GM12873 (cell line): Measurements from ENCODE around the gene PPIA.

Experiments
- CTCF ChIP-seq: IDR thresholded peaks from 2 replicates; pipeline ENCODE4 v1.5.1; 2012; ENCODE audit warnings: low read depth, mild to moderate bottlenecking, moderate library complexity, low read length, control low read depth; ENCODE audit not compliant: insufficient read depth; ENCODE audit errors: missing control alignments

Gene PPIA

DNA sequence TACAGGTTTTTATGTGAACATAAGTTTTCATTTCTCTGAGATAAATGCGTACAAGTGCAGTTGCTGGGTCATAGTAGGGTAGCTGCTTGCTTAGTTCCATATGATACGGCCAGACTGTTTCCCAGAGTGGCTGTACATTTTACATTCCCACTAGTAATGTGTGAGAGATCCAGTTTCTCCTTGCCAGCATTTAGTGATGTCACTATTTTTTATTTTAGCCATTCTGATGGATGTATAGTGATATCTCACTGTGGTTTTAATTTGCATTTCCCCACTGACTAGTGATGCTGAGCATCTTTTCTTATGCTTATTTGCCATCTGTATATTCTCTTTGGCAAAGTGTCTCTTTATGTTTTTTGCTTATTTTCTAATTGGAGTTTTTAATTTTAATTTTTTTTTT is 43.7 kb upstream of the PPIA start:
- no peak for TF ChIP-seq CTCF

GRCh38 chr7:44754802-44755697 is 41.4 kb upstream of the PPIA start:
- no peak for TF ChIP-seq CTCF

DNA sequence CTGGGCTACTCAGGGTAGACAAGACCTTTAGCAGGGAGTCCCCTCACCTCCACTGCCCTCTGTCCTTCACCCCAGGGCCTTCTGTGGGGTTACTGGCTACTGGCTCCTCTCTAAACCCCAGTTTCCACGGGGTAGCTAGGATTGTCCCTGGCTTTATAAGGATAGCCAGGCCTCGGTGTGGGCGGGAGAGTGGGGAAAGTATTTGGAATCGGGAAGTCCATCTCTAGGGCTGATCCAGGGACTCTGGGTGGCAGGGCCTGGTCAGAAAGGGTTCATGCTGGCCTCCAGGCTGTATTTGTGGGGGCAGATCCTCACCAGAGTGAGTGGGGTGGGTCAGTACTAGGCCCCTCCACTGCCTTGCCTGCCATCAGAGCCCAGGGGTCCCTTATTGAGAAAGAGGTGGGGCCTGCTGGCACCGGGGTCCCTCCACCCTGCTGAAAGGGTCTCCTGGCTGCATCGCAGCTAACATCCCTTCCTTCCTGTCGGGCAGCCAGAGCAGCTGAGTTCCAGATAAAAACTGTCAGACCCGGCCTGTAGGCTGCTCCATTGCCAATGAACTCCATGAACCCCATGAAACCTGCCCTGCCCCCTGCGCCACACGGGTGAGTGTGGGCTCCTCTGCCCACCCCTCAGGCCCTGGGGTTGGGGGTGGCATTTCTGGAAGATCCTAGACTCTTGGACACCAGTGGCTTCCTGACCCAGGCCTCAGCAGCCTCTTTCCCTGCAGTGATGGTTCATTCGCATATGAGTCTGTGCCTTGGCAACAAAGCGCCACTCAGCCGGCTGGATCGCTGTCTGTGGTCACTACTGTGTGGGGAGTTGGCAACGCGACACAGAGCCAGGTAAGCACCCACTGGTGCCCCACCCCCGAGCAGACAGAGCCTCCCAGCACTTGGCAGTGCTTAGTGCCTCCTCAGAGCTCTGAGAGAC is 40.5 kb upstream of the PPIA start:
- TF ChIP-seq CTCF: no peak

DNA sequence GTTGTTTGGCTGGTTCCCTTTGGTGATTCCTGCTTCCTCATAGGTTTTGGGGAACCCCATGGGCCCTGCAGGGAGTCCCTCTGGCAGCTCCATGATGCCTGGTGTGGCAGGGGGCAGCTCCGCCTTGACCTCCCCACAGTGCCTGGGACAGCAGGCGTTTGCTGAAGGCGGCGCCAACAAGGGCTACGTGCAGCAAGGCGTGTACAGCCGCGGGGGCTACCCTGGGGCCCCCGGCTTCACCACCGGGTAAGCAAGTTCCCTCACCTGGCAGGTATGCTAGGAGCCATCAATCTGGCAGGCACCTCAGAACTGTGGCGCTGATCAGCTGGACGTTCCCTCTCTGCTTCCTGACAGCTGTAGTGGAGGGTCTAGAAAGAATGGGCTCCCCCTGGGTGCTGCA is 39.6 kb upstream of the PPIA start:
- no peak for TF ChIP-seq CTCF

- TF ChIP-seq CTCF: no peak
Observed at GRCh38 chr7:44757311-44757710, 39.2 kb upstream of the PPIA start.

DNA sequence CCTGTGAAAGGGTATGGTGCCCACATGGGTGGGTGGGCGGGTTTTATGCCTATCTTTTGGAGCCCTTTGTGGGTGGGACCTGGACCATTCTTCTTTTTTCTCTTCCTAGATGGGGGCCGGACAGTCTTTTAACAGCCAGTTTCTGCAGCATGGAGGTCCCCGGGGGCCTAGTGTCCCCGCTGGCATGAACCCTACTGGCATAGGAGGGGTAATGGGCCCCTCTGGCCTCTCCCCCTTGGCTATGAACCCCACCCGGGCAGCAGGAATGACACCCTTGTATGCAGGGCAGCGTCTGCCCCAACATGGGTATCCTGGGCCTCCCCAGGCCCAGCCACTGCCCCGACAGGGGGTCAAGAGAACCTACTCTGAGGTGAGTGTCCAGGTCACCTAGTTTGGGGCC is 38.7 kb upstream of the PPIA start:
- TF ChIP-seq CTCF: no peak

- no peak for TF ChIP-seq CTCF
Observed at GRCh38 chr7:44759246-44759645, 37.2 kb upstream of the PPIA start.
